ENCODE measurements around the gene IMPG2. TPM values are rescaled to one million over a fixed set of nuclear protein-coding genes. Genes with fewer than 3 reads are reported as not detected.
"Not testable (repeated sequence)": the region's sequence is repeated elsewhere in the genome, so short reads cannot be mapped to it uniquely, and the experiment has no call there.

The IMPG2 gene
- total RNA-seq, result under 1 TPM; 0.23 to 0.29 TPM

DNA sequence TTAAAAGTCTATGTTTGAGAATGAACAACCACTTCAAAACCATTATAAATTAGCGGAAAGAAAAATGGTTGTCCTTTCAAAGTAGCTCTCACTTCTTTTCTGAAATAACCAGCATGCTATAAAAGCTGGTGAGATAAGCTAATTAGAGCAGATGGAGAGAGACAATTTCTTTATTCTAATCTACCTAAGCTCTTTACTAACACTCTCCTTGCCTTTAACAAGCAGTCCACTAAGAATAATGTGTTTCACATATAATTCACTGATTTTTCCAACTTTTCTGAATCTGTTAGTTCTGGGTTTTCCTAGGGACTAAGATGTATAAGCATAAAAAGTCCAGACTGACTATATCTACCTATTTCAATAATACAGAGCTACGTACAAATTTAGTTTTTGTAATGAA is at the start of gene IMPG2:
Gene IMPG2 (minus strand): TSS at position 101 of the 400 bp plus-strand sequence. CDS start 203 bp downstream, outside the sequence.
- H3K27ac Mint-ChIP-seq, result no peak within 1 kb of the TSS

DNA sequence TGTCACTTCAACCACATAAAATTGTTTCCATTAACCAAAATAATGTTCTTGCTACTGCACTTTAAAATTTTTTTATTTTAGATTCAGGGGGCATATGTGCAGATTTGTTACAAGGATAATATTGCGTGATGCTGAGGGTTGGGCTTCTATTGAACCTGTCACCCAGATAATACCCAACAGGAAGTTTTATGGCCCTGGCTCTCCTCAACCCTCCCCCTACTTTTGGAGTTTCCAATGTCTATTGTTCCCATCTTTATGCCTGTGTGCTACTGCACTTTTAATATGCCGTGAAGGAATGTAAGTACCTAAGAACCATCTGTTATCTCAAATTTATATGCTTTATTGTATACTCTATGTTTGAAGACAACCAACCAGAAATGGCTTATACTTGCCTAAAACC is 42.0 kb upstream of the IMPG2 start:
- peaks cover 8% of the 10 kb centered on the region for H3K9me3 Mint-ChIP-seq (ENCODE audit: low read depth)
- no peak for ATAC-seq
- no peaks in the 10 kb centered on the region for H3K27me3 Mint-ChIP-seq
- H3K4me1 Mint-ChIP-seq, result no peaks in the 10 kb centered on the region
- no peak overlapping the region for H3K4me3 Mint-ChIP-seq
- H3K36me3 Mint-ChIP-seq, result peaks cover 51% of the 10 kb centered on the region
- CTCF ChIA-PET, result no interaction called here
- DNase-seq, result no peak
- no peak overlapping the region for H3K27ac Mint-ChIP-seq

More for the DNA sequence above, at the start of gene IMPG2:
- CTCF ChIA-PET, result no interaction called here
- no peaks in the 10 kb centered on the region for H3K4me1 Mint-ChIP-seq
- no peaks in the 10 kb centered on the region for H3K9me3 Mint-ChIP-seq (ENCODE audit: low read depth)
- peaks cover 3% of the 10 kb centered on the region for H3K36me3 Mint-ChIP-seq
- no peak for ATAC-seq
- no peak within 1 kb of the TSS for H3K4me3 Mint-ChIP-seq
- no peak for DNase-seq
- no peaks in the 10 kb centered on the region for H3K27me3 Mint-ChIP-seq

DNA sequence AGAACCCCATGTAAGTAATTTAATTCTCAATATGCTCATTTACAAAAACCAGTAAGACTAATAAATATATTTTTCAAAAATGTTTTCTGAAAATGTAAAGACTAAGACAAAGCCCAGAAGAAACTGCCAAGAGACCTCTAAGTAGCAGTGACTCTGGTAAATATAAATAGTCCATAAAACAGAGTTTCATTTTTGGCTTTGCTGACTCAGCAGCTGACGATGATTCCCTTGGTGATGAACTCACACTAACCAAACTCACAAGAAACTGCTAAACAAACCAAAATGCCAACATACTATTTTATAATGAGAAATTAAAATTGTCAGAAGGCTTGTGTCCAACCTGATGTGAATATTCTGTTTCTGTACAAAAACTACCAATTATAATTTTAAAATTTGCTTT is 31.5 kb upstream of the IMPG2 start:
- Mint-ChIP-seq H3K27ac (no peak overlapping the region), H3K36me3 (peaks cover 13% of the 10 kb centered on the region), H3K4me1 (peaks cover 2% of the 10 kb centered on the region), H3K4me3 (no peak overlapping the region), H3K9me3 (ENCODE audit: low read depth) (peaks cover 3% of the 10 kb centered on the region), H3K27me3 (no peaks in the 10 kb centered on the region)
- CTCF ChIA-PET, result no interaction called here
- no peak for ATAC-seq
- DNase-seq, result no peak

DNA sequence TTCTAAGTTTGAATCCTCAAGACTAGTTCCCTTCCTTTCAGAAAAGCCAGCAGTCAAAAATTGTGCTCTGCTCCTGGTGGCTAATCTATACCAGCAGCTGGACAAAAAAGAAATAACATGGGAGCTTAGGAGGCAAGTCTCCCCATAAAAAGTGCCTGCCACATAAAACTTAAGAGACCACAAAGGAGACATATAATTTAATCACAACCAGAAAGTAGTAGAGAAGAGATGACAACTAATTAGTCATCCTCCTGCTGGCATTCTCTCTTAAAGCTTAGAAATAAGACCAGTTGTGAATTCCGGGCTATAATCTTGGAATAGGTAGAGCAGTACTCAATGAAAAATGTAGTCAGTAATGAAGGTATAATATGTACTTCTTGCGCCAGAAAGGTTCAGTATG is 20.2 kb upstream of the IMPG2 start:
- no peak for ATAC-seq
- CTCF ChIA-PET, result no interaction called here
- H3K27ac Mint-ChIP-seq, result no peak overlapping the region
- no peaks in the 10 kb centered on the region for H3K4me1 Mint-ChIP-seq
- no peak for DNase-seq
- H3K4me3 Mint-ChIP-seq, result no peak overlapping the region
- peaks cover 26% of the 10 kb centered on the region for H3K36me3 Mint-ChIP-seq
- H3K9me3 Mint-ChIP-seq (ENCODE audit: low read depth), result no peaks in the 10 kb centered on the region
- H3K27me3 Mint-ChIP-seq, result no peaks in the 10 kb centered on the region

DNA sequence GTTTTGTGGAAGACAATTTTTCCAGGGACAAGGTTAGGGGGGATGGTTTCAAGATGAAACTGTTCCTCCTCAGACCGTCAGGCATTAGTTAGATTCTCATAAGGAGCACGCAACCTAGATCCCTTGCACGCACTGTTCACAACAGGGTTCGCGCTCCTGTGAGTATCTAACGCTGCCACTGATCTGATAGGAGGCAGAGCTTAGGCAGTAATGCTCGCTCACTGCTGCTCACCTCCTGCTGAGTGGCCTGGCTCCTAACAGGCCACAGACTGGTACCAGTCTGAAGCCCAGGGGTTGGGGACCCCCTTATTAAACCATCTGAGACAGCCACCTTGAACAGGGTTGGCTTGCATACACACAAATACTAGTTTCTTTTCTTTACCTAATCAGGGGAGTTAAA is 13.5 kb upstream of the IMPG2 start:
- Mint-ChIP-seq H3K9me3 (ENCODE audit: low read depth) (no peaks in the 10 kb centered on the region), H3K4me1 (no peaks in the 10 kb centered on the region), H3K4me3 (no peak overlapping the region), H3K27ac (no peak overlapping the region), H3K36me3 (peaks cover 10% of the 10 kb centered on the region), H3K27me3 (no peaks in the 10 kb centered on the region)
- CTCF ChIA-PET, result no interaction called here
- no peak for ATAC-seq
- no peak for DNase-seq

DNA sequence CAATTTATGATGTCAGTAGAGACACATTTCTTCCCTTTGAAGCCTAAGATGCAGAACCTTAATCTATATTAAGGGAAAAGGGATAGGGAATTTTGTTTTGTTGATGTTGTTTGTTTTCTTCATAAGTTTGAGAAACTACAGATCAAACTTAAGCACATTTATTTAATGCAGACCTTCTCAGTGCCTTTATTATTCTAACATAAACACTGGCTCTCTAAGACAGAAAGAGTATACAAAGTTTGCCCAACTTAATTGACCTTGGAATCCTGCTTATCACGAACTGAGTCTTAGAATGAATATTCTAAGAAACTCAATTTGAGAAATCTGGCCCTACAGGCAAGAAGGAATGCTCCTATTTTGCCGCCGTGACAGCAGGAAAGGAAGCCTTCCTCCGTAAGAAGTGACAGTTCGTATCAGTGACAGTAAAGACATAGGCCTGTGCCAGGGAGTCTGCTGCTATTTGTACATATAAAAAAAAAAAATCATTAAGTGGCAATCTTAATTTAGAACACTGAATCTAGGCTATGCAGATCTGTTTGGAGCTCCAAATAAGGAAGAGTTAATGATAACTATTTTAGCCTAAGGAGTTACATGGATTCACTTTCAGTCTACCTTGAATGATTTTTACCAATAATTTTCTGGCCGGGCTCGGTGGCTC is 8.8 kb upstream of the IMPG2 start:
- Mint-ChIP-seq H3K4me3 (no peak overlapping the region), H3K27ac (no peak overlapping the region), H3K9me3 (ENCODE audit: low read depth) (no peaks in the 10 kb centered on the region), H3K36me3 (peaks cover 15% of the 10 kb centered on the region), H3K4me1 (no peaks in the 10 kb centered on the region), H3K27me3 (no peaks in the 10 kb centered on the region)
- no peak for ATAC-seq
- CTCF ChIA-PET, result no interaction called here
- DNase-seq, result no peak

DNA sequence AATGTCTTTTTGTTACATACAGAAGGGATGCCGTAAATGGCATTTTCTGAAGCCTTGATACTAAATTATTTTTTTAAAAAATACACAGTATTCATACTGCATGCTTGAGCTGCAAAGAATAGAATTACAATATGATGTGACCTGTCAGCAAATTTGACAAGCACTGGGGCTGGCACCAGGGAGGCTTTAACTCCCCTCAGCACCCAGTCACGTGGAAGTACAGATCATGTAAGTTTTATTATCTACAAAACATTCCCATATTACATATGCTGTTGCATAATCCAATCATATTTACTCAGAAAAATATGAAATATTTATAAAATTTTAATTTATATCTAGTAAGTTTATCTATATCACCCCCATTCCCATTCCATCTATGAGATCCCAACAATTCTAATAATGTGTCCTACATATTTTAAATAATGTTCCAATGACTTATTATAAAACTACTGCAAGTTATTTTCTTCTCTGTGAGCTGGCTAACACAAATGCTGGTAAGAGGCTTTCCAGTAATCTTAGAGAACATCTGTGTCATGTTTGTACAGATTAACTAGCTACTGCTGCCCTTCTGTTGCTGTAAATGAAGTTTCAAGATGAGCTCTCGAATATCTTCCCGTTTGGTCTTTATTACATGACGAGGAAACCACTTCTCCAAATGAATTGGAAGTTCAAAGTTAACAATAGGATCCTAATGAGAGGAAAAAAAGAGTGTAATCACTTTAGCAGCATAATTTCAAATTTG is 5.2 kb upstream of the IMPG2 start:
- CTCF ChIA-PET, result no interaction called here
- Mint-ChIP-seq H3K4me1 (no peaks in the 10 kb centered on the region), H3K27ac (no peak overlapping the region), H3K9me3 (ENCODE audit: low read depth) (no peaks in the 10 kb centered on the region), H3K4me3 (no peak overlapping the region), H3K36me3 (peaks cover 17% of the 10 kb centered on the region), H3K27me3 (no peaks in the 10 kb centered on the region)
- DNase-seq, result no peak
- ATAC-seq, result no peak

DNA sequence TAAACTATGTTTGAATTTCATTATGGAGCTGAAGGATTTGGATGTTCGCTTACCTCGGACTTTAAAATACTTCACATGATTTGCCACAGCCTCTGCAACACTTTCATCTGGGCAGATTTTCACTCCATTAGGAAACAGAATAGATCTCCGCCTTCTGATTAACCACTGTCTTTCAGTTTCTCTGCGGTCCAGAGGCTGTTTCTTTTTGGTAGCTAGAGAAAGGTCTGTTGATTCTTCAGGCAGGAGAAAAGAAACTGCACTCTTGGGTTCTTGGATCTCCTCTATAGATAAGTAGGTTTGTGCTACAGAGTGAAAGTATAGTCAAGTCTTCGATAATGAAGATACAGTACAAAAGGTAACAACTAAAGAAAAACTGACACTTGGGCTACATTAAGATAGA is 844 bp downstream of the IMPG2 start:
- peaks cover 3% of the 10 kb centered on the region for H3K36me3 Mint-ChIP-seq
- no peak overlapping the region for H3K27ac Mint-ChIP-seq
- no peaks in the 10 kb centered on the region for H3K4me1 Mint-ChIP-seq
- H3K27me3 Mint-ChIP-seq, result no peaks in the 10 kb centered on the region
- ATAC-seq, result no peak
- H3K4me3 Mint-ChIP-seq, result no peak overlapping the region
- no peaks in the 10 kb centered on the region for H3K9me3 Mint-ChIP-seq (ENCODE audit: low read depth)
- no peak for DNase-seq
- CTCF ChIA-PET, result no interaction called here

DNA sequence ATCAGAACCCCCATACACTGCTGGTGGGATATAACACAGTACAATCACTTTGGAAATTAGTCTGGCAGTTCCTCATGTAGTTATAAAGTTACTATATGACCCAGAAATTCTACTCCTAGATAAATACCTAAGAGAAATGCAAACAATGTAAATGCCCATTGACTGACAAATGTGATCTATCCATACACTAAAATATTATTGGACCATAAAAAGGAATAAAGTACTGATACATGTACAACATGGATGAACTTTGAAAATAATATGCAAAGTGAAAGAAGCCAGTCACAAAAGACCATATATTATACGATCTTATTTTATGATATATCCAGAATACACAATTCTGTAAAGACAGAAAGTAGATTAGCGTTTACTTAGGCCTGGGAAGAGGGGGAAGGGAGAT is 7.8 kb downstream of the IMPG2 start:
- Mint-ChIP-seq H3K4me1 (no peaks in the 10 kb centered on the region), H3K36me3 (peaks cover 23% of the 10 kb centered on the region), H3K27me3 (no peaks in the 10 kb centered on the region), H3K4me3 (no peak overlapping the region), H3K9me3 (ENCODE audit: low read depth) (peaks cover 18% of the 10 kb centered on the region), H3K27ac (no peak overlapping the region)
- CTCF ChIA-PET, result no interaction called here
- ATAC-seq, result no peak
- DNase-seq, result no peak

DNA sequence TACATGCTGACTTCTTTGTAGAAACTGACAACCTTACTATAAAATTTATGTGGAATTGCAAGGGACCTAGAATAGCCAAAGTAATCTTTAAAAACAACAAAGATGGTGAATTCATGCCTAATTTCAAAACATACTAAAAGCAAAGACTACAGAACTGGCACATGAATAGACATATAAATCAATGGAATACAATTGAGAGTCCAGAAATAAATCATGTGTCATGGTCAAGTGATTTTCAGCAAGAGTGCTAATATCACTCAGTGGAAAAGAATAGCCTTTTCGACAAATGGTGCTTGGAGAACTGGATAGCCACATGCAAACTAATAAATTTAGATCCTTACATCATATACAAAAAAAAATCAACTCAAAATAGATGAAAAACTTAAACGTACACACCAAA is 8.7 kb downstream of the IMPG2 start:
- DNase-seq, result no peak
- Mint-ChIP-seq H3K4me1 (no peaks in the 10 kb centered on the region), H3K36me3 (peaks cover 29% of the 10 kb centered on the region), H3K27ac (no peak overlapping the region), H3K27me3 (no peaks in the 10 kb centered on the region), H3K4me3 (no peak overlapping the region), H3K9me3 (ENCODE audit: low read depth) (peaks cover 19% of the 10 kb centered on the region)
- no peak for ATAC-seq
- CTCF ChIA-PET, result no interaction called here

DNA sequence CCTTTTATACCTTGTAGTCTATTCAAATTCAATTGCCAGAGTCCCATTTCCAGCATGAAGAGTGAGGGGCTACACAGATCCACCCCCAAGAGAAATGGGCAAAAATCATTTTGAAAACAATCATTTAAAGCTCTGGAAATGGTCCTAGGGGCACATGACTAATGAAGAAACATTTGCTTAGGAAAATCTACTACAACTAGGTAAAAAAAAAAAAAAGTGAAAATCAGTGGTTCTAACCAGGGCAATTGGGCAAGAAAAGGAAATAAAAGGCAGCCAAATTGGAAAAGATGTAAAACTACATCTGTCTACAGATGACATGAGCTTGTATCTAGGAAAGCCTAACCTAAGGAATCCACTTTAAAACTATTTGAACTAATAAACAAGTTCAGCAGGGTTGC is 9.4 kb downstream of the IMPG2 start:
- Mint-ChIP-seq H3K36me3 (peaks cover 29% of the 10 kb centered on the region), H3K9me3 (ENCODE audit: low read depth) (peaks cover 19% of the 10 kb centered on the region), H3K27me3 (no peaks in the 10 kb centered on the region), H3K27ac (no peak overlapping the region), H3K4me3 (no peak overlapping the region), H3K4me1 (no peaks in the 10 kb centered on the region)
- no peak for ATAC-seq
- DNase-seq, result no peak
- CTCF ChIA-PET, result no interaction called here

DNA sequence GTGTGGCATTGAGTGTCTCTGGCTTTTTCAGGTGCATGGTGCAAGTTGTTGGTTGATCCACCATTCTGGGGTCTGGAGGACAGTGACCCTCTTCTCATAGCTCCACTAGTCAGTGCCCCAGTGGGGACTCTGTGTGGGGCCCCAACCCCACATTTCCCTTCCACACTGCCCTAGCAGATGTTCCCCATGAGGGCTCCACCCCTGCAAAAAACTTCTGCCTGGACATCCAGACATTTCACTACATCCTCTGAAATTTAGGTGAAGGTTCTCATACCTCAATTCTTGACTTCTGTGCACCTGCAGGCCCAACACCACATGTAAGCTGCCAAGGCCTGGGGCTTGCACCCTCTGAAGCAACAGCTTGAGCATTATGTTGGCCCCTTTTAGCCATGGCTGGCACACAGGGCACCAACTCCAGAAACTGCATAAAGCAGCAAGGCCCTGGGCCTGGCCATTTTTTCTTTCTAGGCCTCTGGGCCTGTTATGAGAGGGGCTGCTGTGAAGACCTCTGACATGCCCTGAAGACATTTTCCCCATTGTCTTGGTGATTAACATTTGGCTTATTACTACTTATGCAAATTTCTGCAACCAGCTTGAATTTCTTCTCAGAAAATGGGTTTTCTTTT is 12.1 kb downstream of the IMPG2 start:
- peaks cover 27% of the 10 kb centered on the region for H3K36me3 Mint-ChIP-seq
- H3K4me3 Mint-ChIP-seq, CTCF ChIA-PET, H3K27ac Mint-ChIP-seq, DNase-seq, H3K27me3 Mint-ChIP-seq, H3K4me1 Mint-ChIP-seq, ATAC-seq: not testable (repeated sequence)
- peaks cover 19% of the 10 kb centered on the region for H3K9me3 Mint-ChIP-seq (ENCODE audit: low read depth)

DNA sequence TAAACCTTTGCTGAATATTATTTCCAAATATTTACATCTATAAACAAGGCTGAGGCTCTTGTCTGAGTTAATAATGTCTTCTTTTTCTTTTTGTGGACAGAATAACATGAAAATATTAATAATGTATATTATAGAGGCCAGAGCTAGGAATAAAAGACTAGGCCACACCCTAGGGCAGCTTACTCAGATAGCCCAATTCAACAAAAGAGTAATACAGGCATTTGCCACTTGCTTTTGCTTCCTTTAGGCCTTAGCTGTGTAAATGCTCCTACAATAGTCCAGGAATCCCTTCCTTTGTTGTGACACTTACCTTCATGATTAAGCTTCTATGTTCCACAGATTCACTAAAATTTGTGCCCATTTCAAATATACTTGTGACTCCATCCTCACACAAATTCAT is 16.5 kb downstream of the IMPG2 start:
- peaks cover 3% of the 10 kb centered on the region for H3K4me1 Mint-ChIP-seq
- H3K27me3 Mint-ChIP-seq, result no peaks in the 10 kb centered on the region
- no peak for ATAC-seq
- H3K4me3 Mint-ChIP-seq, result no peak overlapping the region
- no peak overlapping the region for H3K27ac Mint-ChIP-seq
- H3K36me3 Mint-ChIP-seq, result peaks cover 16% of the 10 kb centered on the region
- CTCF ChIA-PET, result no interaction called here
- DNase-seq, result no peak
- H3K9me3 Mint-ChIP-seq (ENCODE audit: low read depth), result peaks cover 10% of the 10 kb centered on the region

DNA sequence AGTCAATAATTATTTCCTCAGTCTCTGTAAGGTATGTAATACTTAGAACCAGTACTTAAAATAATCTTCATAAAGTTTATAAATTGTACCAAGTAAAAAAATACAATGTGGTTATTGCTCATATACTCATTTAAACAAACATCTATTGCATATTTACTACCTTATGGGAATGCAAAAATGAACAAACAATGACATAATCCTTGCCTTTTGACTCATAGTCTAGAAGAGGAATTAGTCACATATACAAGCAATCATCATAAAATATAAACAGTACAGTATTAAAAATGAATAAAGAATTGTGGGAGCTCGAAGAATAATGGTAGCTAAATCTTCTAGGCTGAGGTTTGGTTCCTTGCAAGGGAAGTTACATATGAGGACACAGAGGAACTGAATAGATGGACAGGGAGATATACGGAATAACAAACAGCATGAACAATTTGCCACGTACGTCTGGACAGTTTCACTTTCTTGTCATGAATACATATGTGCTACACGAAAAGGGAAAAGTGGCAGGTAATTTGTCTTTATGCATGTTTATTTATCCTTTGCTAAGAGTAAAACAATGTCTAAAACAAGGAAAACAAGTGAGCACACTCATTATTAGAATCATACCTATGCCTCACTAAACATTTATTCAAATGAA is 17.2 kb downstream of the IMPG2 start:
- CTCF ChIA-PET, result no interaction called here
- H3K4me1 Mint-ChIP-seq, result peaks cover 3% of the 10 kb centered on the region

More for the DNA sequence above, 17.2 kb downstream of the IMPG2 start:
- Mint-ChIP-seq H3K36me3 (peaks cover 13% of the 10 kb centered on the region), H3K27ac (no peak overlapping the region), H3K4me3 (peak overlapping the region; percentile 43), H3K27me3 (no peaks in the 10 kb centered on the region), H3K9me3 (ENCODE audit: low read depth) (peaks cover 11% of the 10 kb centered on the region)
- ATAC-seq, result peak; percentile 27
- no peak for DNase-seq

Measured in activated CD8-positive, alpha-beta memory T cell treated with anti-CD3 and anti-CD28 coated beads, Interleukin-2, amount 10 ng/mL, durations not matched to agents 7 days and 5 days (primary cell).